Neuronal stem cell (in vitro differentiated cells): ENCODE results near the gene C9.

Experiments used
- DNase-seq: peaks from one replicate; pipeline ENCODE4 v3.0.0-alpha.2; 2013; ENCODE audit warnings: low spot score
- H2AFZ ChIP-seq: one replicate; pipeline ENCODE4 v1.6.1; 2013; ENCODE audit warnings: mild to moderate bottlenecking, low read length, inconsistent platforms
- H2AK5ac ChIP-seq: 2 replicates; pipeline ENCODE4 v1.6.1; 2013; ENCODE audit warnings: low read depth, mild to moderate bottlenecking, inconsistent platforms, low read length, moderate library complexity, mixed read lengths
- H2BK120ac ChIP-seq: 2 replicates; pipeline ENCODE4 v1.6.1; 2013; ENCODE audit warnings: low read depth, mild to moderate bottlenecking, inconsistent platforms, low read length, moderate library complexity, mixed read lengths
- H2BK12ac ChIP-seq: one replicate; pipeline ENCODE4 v1.6.1; 2013; ENCODE audit warnings: low read length, inconsistent platforms
- H2BK15ac ChIP-seq: 2 replicates; pipeline ENCODE4 v1.6.1; 2013; ENCODE audit warnings: mild to moderate bottlenecking, low read length, inconsistent platforms, mixed read lengths
- H2BK5ac ChIP-seq: one replicate; pipeline ENCODE4 v1.6.1; 2013; ENCODE audit warnings: inconsistent platforms, mild to moderate bottlenecking, low read length, moderate library complexity
- H3K14ac ChIP-seq: one replicate; pipeline ENCODE4 v1.6.1; 2013; ENCODE audit warnings: low read length, inconsistent platforms
- H3K18ac ChIP-seq: 2 replicates; pipeline ENCODE4 v1.6.1; 2013; ENCODE audit warnings: low read length, inconsistent platforms
- H3K23ac ChIP-seq: 2 replicates; pipeline ENCODE4 v1.6.1; 2013; ENCODE audit warnings: low read depth, mild to moderate bottlenecking, mixed read lengths, low read length, inconsistent platforms; ENCODE audit not compliant: poor library complexity
- H3K27ac ChIP-seq: replicated peaks from 3 replicates; pipeline ENCODE4 v1.5.1; 2013; ENCODE audit warnings: low read length, inconsistent platforms
- H3K27me3 ChIP-seq, 3 experiments: 2 replicates each; pipeline ENCODE4 v1.6.1; 2013; ENCODE audit warnings: low read length in 3 of 3, mild to moderate bottlenecking in 2 of 3, inconsistent platforms in 1 of 3, low read depth in 1 of 3, mixed read lengths in 1 of 3, moderate library complexity in 1 of 3; ENCODE audit not compliant: control insufficient read depth in 3 of 3, insufficient read depth in 3 of 3
- H3K36me3 ChIP-seq, 2 donors: replicated peaks in 1 of 2; 2 replicates each; pipeline ENCODE4 v1.6.1; 2013; ENCODE audit warnings: low read length in 2 of 2; ENCODE audit not compliant: control insufficient read depth in 2 of 2, insufficient read depth in 2 of 2
- H3K4ac ChIP-seq: 2 replicates; pipeline ENCODE4 v1.6.1; 2013; ENCODE audit warnings: inconsistent platforms, mild to moderate bottlenecking, low read length, moderate library complexity
- H3K4me1 ChIP-seq, 2 donors: 1 replicate in 1 of 2; 2 replicates in 1 of 2; pipeline ENCODE4 v1.6.1; 2013; ENCODE audit warnings: low read length in 2 of 2, low read depth in 1 of 2; ENCODE audit not compliant: control insufficient read depth in 2 of 2, insufficient read depth in 1 of 2
- H3K4me2 ChIP-seq: one replicate; pipeline ENCODE4 v1.6.1; 2013; ENCODE audit warnings: mild to moderate bottlenecking, low read length, inconsistent platforms; ENCODE audit not compliant: insufficient read depth, poor library complexity, severe bottlenecking
- H3K4me3 ChIP-seq, 2 donors: 2 replicates each; pipeline ENCODE4 v1.5.1; 2013; ENCODE audit warnings: low read length in 2 of 2, mild to moderate bottlenecking in 2 of 2, inconsistent platforms in 1 of 2, moderate library complexity in 1 of 2
- H3K79me1 ChIP-seq: one replicate; pipeline ENCODE4 v1.6.1; 2013; ENCODE audit warnings: low read depth, mild to moderate bottlenecking, inconsistent platforms, low read length, moderate library complexity
- H3K9ac ChIP-seq: one replicate; pipeline ENCODE4 v1.6.1; 2013; ENCODE audit warnings: mild to moderate bottlenecking, low read depth, low read length, inconsistent platforms; ENCODE audit not compliant: poor library complexity
- H3K9me3 ChIP-seq, 2 donors: replicated peaks in 1 of 2; 2 replicates each; pipeline versions ENCODE3 to v1.6.1; 2013; ENCODE audit warnings: low read length in 2 of 2, mild to moderate bottlenecking in 2 of 2, inconsistent platforms in 1 of 2, low read depth in 1 of 2, mixed read lengths in 1 of 2, moderate library complexity in 1 of 2; ENCODE audit not compliant: control insufficient read depth in 2 of 2, insufficient read depth in 1 of 2
- H4K8ac ChIP-seq: one replicate; pipeline ENCODE4 v1.6.1; 2013; ENCODE audit warnings: low read depth, mild to moderate bottlenecking, inconsistent platforms, low read length, moderate library complexity
- H4K91ac ChIP-seq: one replicate; pipeline ENCODE4 v1.6.1; 2013; ENCODE audit warnings: low read length, low read depth, mild to moderate bottlenecking, inconsistent platforms; ENCODE audit not compliant: poor library complexity
- WGBS, 2 donors: extraction: QIAGEN DNeasy Blood & Tissue Kit; methylation state at CpG; one replicate each; pipeline ENCODE4 v1.1.7; 2013; ENCODE audit warnings: missing lambda C conversion rate in 2 of 2, mixed read lengths in 1 of 2; ENCODE audit not compliant: insufficient read length in 2 of 2, insufficient replicate concordance in 1 of 2; ENCODE audit errors: extremely low coverage in 2 of 2; 5-methylcytosine and 5-hydroxymethylcytosine counted together

C9 gene

DNA sequence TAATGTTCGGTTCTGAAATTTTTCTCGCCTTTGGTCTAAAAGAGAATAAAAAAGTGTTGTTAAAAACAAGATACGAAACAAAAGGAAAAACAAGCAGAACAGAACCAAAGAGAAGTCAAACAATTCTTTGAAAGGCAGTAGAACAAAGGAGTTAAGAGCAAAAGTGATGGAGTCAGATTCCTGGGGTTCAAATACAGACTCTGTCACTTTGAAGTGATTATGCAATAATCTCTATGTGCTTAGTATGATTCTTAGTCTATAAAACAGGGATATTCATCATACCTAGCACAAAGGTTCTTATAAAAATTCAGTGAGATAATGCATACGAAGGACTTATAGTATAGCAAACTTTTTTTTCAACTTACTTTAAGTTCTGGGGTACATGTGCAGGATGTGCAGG is 48.3 kb downstream of the C9 start:
- Histone ChIP-seq H3K27me3 (no peaks in the 10 kb centered on the region), H3K4me1 (no peaks in the 10 kb centered on the region), H3K4me3 (no peak overlapping the region), H3K27ac (no peak overlapping the region), H3K23ac (no peak overlapping the region), H3K9ac (no peak overlapping the region), H3K18ac (no peak overlapping the region), H3K36me3 (no peaks in the 10 kb centered on the region), H2BK12ac (no peak overlapping the region), H2AFZ (no peak overlapping the region), H2AK5ac (no peak overlapping the region), H4K91ac (no peak overlapping the region), H3K79me1 (no peaks in the 10 kb centered on the region), H3K4ac (no peak overlapping the region), H3K9me3 (no peaks in the 10 kb centered on the region), H2BK5ac (no peak overlapping the region), H2BK120ac (no peak overlapping the region), H4K8ac (no peak overlapping the region), H3K4me2 (no peak overlapping the region), H2BK15ac (no peak overlapping the region), H3K14ac (no peak overlapping the region)
- WGBS, 2 donors = no CpG with 5 or more reads among the region's 4 CpGs
- no peak for DNase-seq

GRCh38 chr5:39314591-39314990 is 49.7 kb downstream of the C9 start:
- Histone ChIP-seq H3K27me3 (no peaks in the 10 kb centered on the region), H4K91ac (no peak overlapping the region), H2BK5ac (no peak overlapping the region), H3K4me2 (no peak overlapping the region), H4K8ac (no peak overlapping the region), H3K4me3 (no peak overlapping the region), H3K14ac (no peak overlapping the region), H3K36me3 (no peaks in the 10 kb centered on the region), H3K4me1 (no peaks in the 10 kb centered on the region), H2BK12ac (no peak overlapping the region), H3K27ac (no peak overlapping the region), H3K23ac (no peak overlapping the region), H2BK15ac (no peak overlapping the region), H3K9ac (no peak overlapping the region), H2AK5ac (no peak overlapping the region), H3K18ac (no peak overlapping the region), H3K4ac (no peak overlapping the region), H2AFZ (no peak overlapping the region), H2BK120ac (no peak overlapping the region), H3K79me1 (no peaks in the 10 kb centered on the region), H3K9me3 (no peaks in the 10 kb centered on the region)
- no peak for DNase-seq
- WGBS, 2 donors = no CpG with 5 or more reads among the region's 1 CpG

GRCh38 chr5:39309534-39309933 is 54.8 kb downstream of the C9 start:
- no peak overlapping the region for H3K4ac ChIP-seq
- no peak overlapping the region for H3K14ac ChIP-seq
- no peak for DNase-seq

GRCh38 chr5:39302472-39302871 is 61.8 kb downstream of the C9 start:
- Histone ChIP-seq H3K18ac (no peak overlapping the region), H3K4me3 (no peak overlapping the region), H3K4me2 (no peak overlapping the region), H3K9ac (no peak overlapping the region), H4K91ac (no peak overlapping the region), H2BK5ac (no peak overlapping the region), H3K23ac (no peak overlapping the region), H3K27ac (no peak overlapping the region), H3K9me3 (no peaks in the 10 kb centered on the region), H3K79me1 (no peaks in the 10 kb centered on the region), H2BK120ac (no peak overlapping the region), H3K4ac (no peak overlapping the region), H3K36me3 (no peaks in the 10 kb centered on the region), H2AFZ (no peak overlapping the region), H3K27me3 (no peaks in the 10 kb centered on the region), H3K14ac (no peak overlapping the region), H2AK5ac (no peak overlapping the region), H2BK12ac (no peak overlapping the region), H3K4me1 (no peaks in the 10 kb centered on the region), H2BK15ac (no peak overlapping the region), H4K8ac (no peak overlapping the region)
- no CpG with 5 or more reads among the region's 1 CpG for WGBS, 2 donors
- DNase-seq = no peak

More at GRCh38 chr5:39309534-39309933, 54.8 kb downstream of the C9 start:
- H3K23ac ChIP-seq = no peak overlapping the region
- no peak overlapping the region for H4K91ac ChIP-seq
- WGBS, 2 donors = no CpG with 5 or more reads among the region's 1 CpG
- no peak overlapping the region for H3K18ac ChIP-seq
- no peak overlapping the region for H2BK120ac ChIP-seq
- no peaks in the 10 kb centered on the region for H3K79me1 ChIP-seq
- H3K27me3 ChIP-seq = no peaks in the 10 kb centered on the region
- no peak overlapping the region for H2BK5ac ChIP-seq
- no peak overlapping the region for H2BK12ac ChIP-seq
- no peak overlapping the region for H4K8ac ChIP-seq
- no peak overlapping the region for H3K27ac ChIP-seq
- no peak overlapping the region for H2AK5ac ChIP-seq
- no peak overlapping the region for H2BK15ac ChIP-seq
- H3K4me3 ChIP-seq = no peak overlapping the region
- no peaks in the 10 kb centered on the region for H3K36me3 ChIP-seq
- no peak overlapping the region for H2AFZ ChIP-seq
- H3K9ac ChIP-seq = no peak overlapping the region
- H3K9me3 ChIP-seq = no peaks in the 10 kb centered on the region
- H3K4me1 ChIP-seq = no peaks in the 10 kb centered on the region
- H3K4me2 ChIP-seq = no peak overlapping the region
